Keratinocyte (primary cell): ENCODE results near the gene RRAD.

Experiments
- EZH2 ChIP-seq: IDR thresholded peaks from one replicate; pipeline ENCODE4 v1.6.1; 2012; ENCODE audit warnings: inconsistent platforms, mild to moderate bottlenecking, low read length, moderate library complexity
- TF ChIP-seq, protein P1 (sequence below), 3 experiments: IDR thresholded peaks in 1 of 3; conservative IDR thresholded peaks in 1 of 3; optimal IDR thresholded peaks in 1 of 3; 2 replicates in 2 of 3; 3 replicates in 1 of 3; pipeline versions ENCODE3 to v1.5.1; 2011; ENCODE audit warnings: low read length in 3 of 3, mild to moderate bottlenecking in 3 of 3, moderate library complexity in 2 of 3, control low read depth in 1 of 3, inconsistent platforms in 1 of 3; ENCODE audit not compliant: insufficient read depth in 2 of 3; ENCODE audit errors: extremely low read depth in 1 of 3

DNA sequence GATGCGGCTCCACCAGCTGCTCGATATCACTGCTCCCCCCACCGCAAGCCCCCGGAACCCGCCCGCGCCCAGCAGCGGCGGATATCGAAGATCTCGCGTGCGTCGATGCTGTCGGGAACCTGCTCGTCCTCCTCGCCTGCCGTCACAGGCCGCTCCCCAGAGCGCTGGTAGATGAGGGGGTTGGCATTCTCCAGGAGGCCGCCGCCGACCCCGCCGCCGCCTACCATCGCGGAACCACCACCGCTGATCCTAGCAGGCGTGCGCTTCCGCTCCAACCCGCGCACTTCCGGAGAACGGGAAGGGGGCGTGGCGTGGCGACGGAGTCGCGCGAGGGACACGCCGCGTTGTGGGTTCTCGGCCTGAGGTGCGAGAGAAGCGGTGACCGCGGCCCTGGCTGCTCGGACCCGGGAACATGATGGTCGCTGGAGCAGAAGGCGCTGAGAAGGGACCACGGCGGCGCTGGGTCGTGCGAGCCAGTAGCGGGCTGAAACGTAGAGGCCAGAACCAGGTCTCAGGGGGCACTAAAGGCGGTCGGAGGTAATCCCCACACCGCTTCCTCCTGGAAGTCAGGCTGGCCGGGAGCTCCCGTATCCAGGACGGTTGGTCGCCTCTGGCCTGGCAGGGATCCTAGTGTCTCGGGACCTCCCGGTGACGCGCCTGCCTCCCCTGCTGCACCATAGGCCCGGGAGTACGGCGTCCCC lies 9.0 kb upstream of the RRAD start, which contains the start of gene CIAO2B:
- TF ChIP-seq, protein P1, sequence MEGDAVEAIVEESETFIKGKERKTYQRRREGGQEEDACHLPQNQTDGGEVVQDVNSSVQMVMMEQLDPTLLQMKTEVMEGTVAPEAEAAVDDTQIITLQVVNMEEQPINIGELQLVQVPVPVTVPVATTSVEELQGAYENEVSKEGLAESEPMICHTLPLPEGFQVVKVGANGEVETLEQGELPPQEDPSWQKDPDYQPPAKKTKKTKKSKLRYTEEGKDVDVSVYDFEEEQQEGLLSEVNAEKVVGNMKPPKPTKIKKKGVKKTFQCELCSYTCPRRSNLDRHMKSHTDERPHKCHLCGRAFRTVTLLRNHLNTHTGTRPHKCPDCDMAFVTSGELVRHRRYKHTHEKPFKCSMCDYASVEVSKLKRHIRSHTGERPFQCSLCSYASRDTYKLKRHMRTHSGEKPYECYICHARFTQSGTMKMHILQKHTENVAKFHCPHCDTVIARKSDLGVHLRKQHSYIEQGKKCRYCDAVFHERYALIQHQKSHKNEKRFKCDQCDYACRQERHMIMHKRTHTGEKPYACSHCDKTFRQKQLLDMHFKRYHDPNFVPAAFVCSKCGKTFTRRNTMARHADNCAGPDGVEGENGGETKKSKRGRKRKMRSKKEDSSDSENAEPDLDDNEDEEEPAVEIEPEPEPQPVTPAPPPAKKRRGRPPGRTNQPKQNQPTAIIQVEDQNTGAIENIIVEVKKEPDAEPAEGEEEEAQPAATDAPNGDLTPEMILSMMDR (optimal IDR thresholded peaks at IDR 0.05 in 1 of 3, IDR thresholded peaks at IDR 0.05 in 1 of 3, conservative IDR thresholded peaks at IDR 0.05 in 1 of 3; ENCODE audit: extremely low read depth in 1 of 3, insufficient read depth in 2 of 3, low read length in 3 of 3), result no peak
- TF ChIP-seq EZH2, result no peak
